ENCODE data around the gene APOA4.

- TF ChIP-seq CTCF (IDR thresholded peaks at IDR 0.05 in 2 of 3, conservative IDR thresholded peaks at IDR 0.05 in 1 of 3; ENCODE audit: insufficient read depth in 2 of 3, low read depth in 1 of 3, low read length in 3 of 3) (no peak), ETV6 (IDR thresholded peaks at IDR 0.05; ENCODE audit: borderline replicate concordance in 1 of 2, low read depth in 2 of 2, low read length in 1 of 2) (no peak), ETV6 (CRISPR knock-in tag; IDR thresholded peaks at IDR 0.05; ENCODE audit: borderline replicate concordance) (no peak)
Measured at GRCh38 chr11:116821050-116821918, 1.8 kb downstream of the APOA4 start.
